Measurements from ENCODE around the gene P4HA2.

DNA sequence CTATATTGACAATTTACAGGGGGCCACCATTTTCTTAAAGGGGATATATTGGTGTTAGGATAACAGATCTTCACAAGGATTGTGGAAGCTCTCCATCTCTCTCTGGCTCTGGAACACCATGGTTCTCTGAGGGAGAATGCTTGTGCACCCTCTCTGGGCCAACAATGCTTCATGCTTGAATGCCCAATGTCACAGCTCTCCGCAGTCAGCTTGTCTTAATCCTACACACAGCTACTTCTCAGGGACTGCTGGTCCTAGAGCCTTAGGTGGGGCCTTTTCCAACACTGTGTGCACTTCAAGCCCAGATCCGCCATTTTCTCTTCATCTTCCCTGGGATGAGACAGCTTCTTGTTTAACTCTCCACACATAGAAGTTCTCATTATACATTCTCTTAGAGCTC lies 22.9 kb upstream of the P4HA2 start:
- TF ChIP-seq, protein P1, sequence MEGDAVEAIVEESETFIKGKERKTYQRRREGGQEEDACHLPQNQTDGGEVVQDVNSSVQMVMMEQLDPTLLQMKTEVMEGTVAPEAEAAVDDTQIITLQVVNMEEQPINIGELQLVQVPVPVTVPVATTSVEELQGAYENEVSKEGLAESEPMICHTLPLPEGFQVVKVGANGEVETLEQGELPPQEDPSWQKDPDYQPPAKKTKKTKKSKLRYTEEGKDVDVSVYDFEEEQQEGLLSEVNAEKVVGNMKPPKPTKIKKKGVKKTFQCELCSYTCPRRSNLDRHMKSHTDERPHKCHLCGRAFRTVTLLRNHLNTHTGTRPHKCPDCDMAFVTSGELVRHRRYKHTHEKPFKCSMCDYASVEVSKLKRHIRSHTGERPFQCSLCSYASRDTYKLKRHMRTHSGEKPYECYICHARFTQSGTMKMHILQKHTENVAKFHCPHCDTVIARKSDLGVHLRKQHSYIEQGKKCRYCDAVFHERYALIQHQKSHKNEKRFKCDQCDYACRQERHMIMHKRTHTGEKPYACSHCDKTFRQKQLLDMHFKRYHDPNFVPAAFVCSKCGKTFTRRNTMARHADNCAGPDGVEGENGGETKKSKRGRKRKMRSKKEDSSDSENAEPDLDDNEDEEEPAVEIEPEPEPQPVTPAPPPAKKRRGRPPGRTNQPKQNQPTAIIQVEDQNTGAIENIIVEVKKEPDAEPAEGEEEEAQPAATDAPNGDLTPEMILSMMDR (IDR thresholded peaks at IDR 0.05), result no peak
- TF ChIP-seq SIN3A (IDR thresholded peaks at IDR 0.05; ENCODE audit: borderline replicate concordance, insufficient read depth, low read depth, low read length), result no peak
- TF ChIP-seq POLR2AphosphoS5 (IDR thresholded peaks at IDR 0.05; ENCODE audit: low read depth, low read length), result no peak

Data from Panc1 (cell line).